ENCODE results near the gene MADCAM1. TPM values are rescaled to one million over a fixed set of nuclear protein-coding genes. Genes with fewer than 3 reads are reported as not detected.

MADCAM1 gene
- total and polyA plus RNA-seq, 4 donors = 0.24 to 4.4 (median 0.61) TPM

GRCh38 chr19:533364-534058, 37.2 kb downstream of the MADCAM1 start:
- H3K4me1 ChIP-seq (ENCODE audit: control insufficient read depth in 5 of 5, insufficient read depth in 5 of 5, low read length in 5 of 5) = peaks cover 0 to 20% (median 8%) of the 10 kb centered on the region in 5 donors
- peak overlapping the region; percentile 90 for H3K4me3 ChIP-seq
- peaks cover 5 to 20% (median 9%) of the 10 kb centered on the region in 4 donors for H3K36me3 ChIP-seq (ENCODE audit: control insufficient read depth in 4 of 4, insufficient read depth in 4 of 4, low read length in 4 of 4)
- ATAC-seq (ENCODE audit: insufficient read depth, low FRiP score) = no peak
- peak overlapping the region; percentile 87 to 91 for H3K27ac ChIP-seq (ENCODE audit: low read depth in 1 of 2, low read length in 1 of 2)
- peaks cover 0 to 2% (median 0%) of the 10 kb centered on the region in 4 donors for H3K9me3 ChIP-seq (ENCODE audit: control insufficient read depth in 4 of 4, insufficient read depth in 3 of 4, low read length in 3 of 4)
- no peak for TF ChIP-seq CTCF (IDR thresholded peaks at IDR 0.05; ENCODE audit: control extremely low read depth, extremely low read depth)
- peak overlapping the region; percentile 14 to 53 for H3K9ac ChIP-seq (ENCODE audit: insufficient read depth in 1 of 2, low read length in 2 of 2)
- no peak for DNase-seq
- WGBS, 2 donors = 36 to 54% methylated on average over 25 of the region's 25 CpGs
- H3K27me3 ChIP-seq (ENCODE audit: control insufficient read depth in 3 of 3, insufficient read depth in 3 of 3, low read length in 2 of 3) = no peaks in the 10 kb centered on the region

- H3K27me3 ChIP-seq (ENCODE audit: control insufficient read depth in 3 of 3, insufficient read depth in 3 of 3, low read length in 2 of 3) = no peaks in the 10 kb centered on the region
- TF ChIP-seq CTCF (IDR thresholded peaks at IDR 0.05; ENCODE audit: control extremely low read depth, extremely low read depth) = no peak
- peaks cover 8 to 26% (median 12%) of the 10 kb centered on the region in 4 donors for H3K36me3 ChIP-seq (ENCODE audit: control insufficient read depth in 4 of 4, insufficient read depth in 4 of 4, low read length in 4 of 4)
- H3K9me3 ChIP-seq (ENCODE audit: control insufficient read depth in 4 of 4, insufficient read depth in 3 of 4, low read length in 3 of 4) = peaks cover 0 to 2% (median 0%) of the 10 kb centered on the region in 4 donors
- peak overlapping the region in 1 of 2 donors; percentile 91 for H3K27ac ChIP-seq (ENCODE audit: low read depth in 1 of 2, low read length in 1 of 2)
- 84 to 86% methylated on average over 14 of the region's 14 CpGs for WGBS, 2 donors
- peaks cover 0 to 20% (median 8%) of the 10 kb centered on the region in 5 donors for H3K4me1 ChIP-seq (ENCODE audit: control insufficient read depth in 5 of 5, insufficient read depth in 5 of 5, low read length in 5 of 5)
- DNase-seq = no peak
- ATAC-seq (ENCODE audit: insufficient read depth, low FRiP score) = no peak
- H3K9ac ChIP-seq (ENCODE audit: insufficient read depth in 1 of 2, low read length in 2 of 2) = no peak overlapping the region
- no peak overlapping the region for H3K4me3 ChIP-seq
Observed at GRCh38 chr19:534088-534487, 37.8 kb downstream of the MADCAM1 start.

- Histone ChIP-seq H3K4me3 (no peak overlapping the region), H3K36me3 (ENCODE audit: control insufficient read depth in 4 of 4, insufficient read depth in 4 of 4, low read length in 4 of 4) (peaks cover 8 to 33% (median 12%) of the 10 kb centered on the region in 4 donors), H3K9ac (ENCODE audit: insufficient read depth in 1 of 2, low read length in 2 of 2) (no peak overlapping the region), H3K27ac (ENCODE audit: low read depth in 1 of 2, low read length in 1 of 2) (peak overlapping the region in 1 of 2 donors; percentile 0), H3K4me1 (ENCODE audit: control insufficient read depth in 5 of 5, insufficient read depth in 5 of 5, low read length in 5 of 5) (peaks cover 0 to 20% (median 8%) of the 10 kb centered on the region in 5 donors), H3K27me3 (ENCODE audit: control insufficient read depth in 3 of 3, insufficient read depth in 3 of 3, low read length in 2 of 3) (no peaks in the 10 kb centered on the region), H3K9me3 (ENCODE audit: control insufficient read depth in 4 of 4, insufficient read depth in 3 of 4, low read length in 3 of 4) (peaks cover 0 to under 1% (median 0%) of the 10 kb centered on the region in 4 donors)
- ATAC-seq (ENCODE audit: insufficient read depth, low FRiP score) = no peak
- no peak for DNase-seq
- no peak for TF ChIP-seq CTCF (IDR thresholded peaks at IDR 0.05; ENCODE audit: control extremely low read depth, extremely low read depth)
- 73 to 79% methylated on average over 16 of the region's 16 CpGs for WGBS, 2 donors
Observed at GRCh38 chr19:535017-535835, 38.9 kb downstream of the MADCAM1 start.
